ENCODE data around the gene CD163L1. TPM values are rescaled to one million over a fixed set of nuclear protein-coding genes. Genes with fewer than 3 reads are reported as not detected.
"Not testable (repeated sequence)": the region's sequence is repeated elsewhere in the genome, so short reads cannot be mapped to it uniquely, and the experiment has no call there.

The CD163L1 gene
- total RNA-seq, 1 experiment from 2014 or later = 10.4 TPM

GRCh38 chr12:7351177-7351576, 92.8 kb downstream of the CD163L1 start:
- DNase-seq (ENCODE audit: low read depth) = no peak
- in situ Hi-C loops (cut with HindIII; ENCODE audit: low pct_unique_long_range_greater_than_20kb, low sequenced_read_pairs) = no loop called here

- no peak for DNase-seq (ENCODE audit: low read depth)
- in situ Hi-C loops (cut with HindIII; ENCODE audit: low pct_unique_long_range_greater_than_20kb, low sequenced_read_pairs) = no loop called here
Measured at GRCh38 chr12:7349418-7349817, 94.5 kb downstream of the CD163L1 start.

GRCh38 chr12:7346551-7347225, 97.3 kb downstream of the CD163L1 start:
- no peak for DNase-seq (ENCODE audit: low read depth)

GRCh38 chr12:7344833-7345606, 98.9 kb downstream of the CD163L1 start:
- DNase-seq (ENCODE audit: low read depth) = no peak
- in situ Hi-C loops (cut with HindIII; ENCODE audit: low pct_unique_long_range_greater_than_20kb, low sequenced_read_pairs) = no loop called here

More at GRCh38 chr12:7346551-7347225, 97.3 kb downstream of the CD163L1 start:
- in situ Hi-C loops (cut with HindIII; ENCODE audit: low pct_unique_long_range_greater_than_20kb, low sequenced_read_pairs) = no loop called here

- in situ Hi-C loops (cut with HindIII; ENCODE audit: low pct_unique_long_range_greater_than_20kb, low sequenced_read_pairs) = no loop called here
- DNase-seq (ENCODE audit: low read depth) = no peak
Measured at GRCh38 chr12:7339675-7340074, 104.3 kb downstream of the CD163L1 start.

- in situ Hi-C loops (cut with HindIII; ENCODE audit: low pct_unique_long_range_greater_than_20kb, low sequenced_read_pairs); DNase-seq (ENCODE audit: low read depth): not testable (repeated sequence)
Measured at GRCh38 chr12:7337790-7338189, 106.2 kb downstream of the CD163L1 start.

- in situ Hi-C loops (cut with HindIII; ENCODE audit: low pct_unique_long_range_greater_than_20kb, low sequenced_read_pairs) = no loop called here
- no peak for DNase-seq (ENCODE audit: low read depth)
Measured at GRCh38 chr12:7327918-7328317, 116.0 kb downstream of the CD163L1 start.

- no peak for DNase-seq (ENCODE audit: low read depth)
- in situ Hi-C loops (cut with HindIII; ENCODE audit: low pct_unique_long_range_greater_than_20kb, low sequenced_read_pairs) = no loop called here
Measured at GRCh38 chr12:7324176-7324575, 119.8 kb downstream of the CD163L1 start.

- no peak for DNase-seq (ENCODE audit: low read depth)
- in situ Hi-C loops (cut with HindIII; ENCODE audit: low pct_unique_long_range_greater_than_20kb, low sequenced_read_pairs) = no loop called here
Measured at GRCh38 chr12:7322599-7322998, 121.4 kb downstream of the CD163L1 start.

GRCh38 chr12:7321624-7322023, 122.3 kb downstream of the CD163L1 start:
- in situ Hi-C loops (cut with HindIII; ENCODE audit: low pct_unique_long_range_greater_than_20kb, low sequenced_read_pairs) = no loop called here
- no peak for DNase-seq (ENCODE audit: low read depth)

- DNase-seq (ENCODE audit: low read depth) = no peak
- in situ Hi-C loops (cut with HindIII; ENCODE audit: low pct_unique_long_range_greater_than_20kb, low sequenced_read_pairs) = no loop called here
Measured at GRCh38 chr12:7319930-7320329, 124.0 kb downstream of the CD163L1 start.

- DNase-seq (ENCODE audit: low read depth) = no peak
- in situ Hi-C loops (cut with HindIII; ENCODE audit: low pct_unique_long_range_greater_than_20kb, low sequenced_read_pairs) = no loop called here
Measured at GRCh38 chr12:7310070-7310469, 133.9 kb downstream of the CD163L1 start.

Other genes with a start within 250 kb of the CD163L1 start
- gene ACSM4, start 140.1 kb downstream of the CD163L1 start, total RNA-seq (2014; rRNA removed; shearing (Covaris generic); ENCODE audit: low replicate concordance) = not detected in 2 replicates
- not detected in 2 replicates for gene CD163, start 59.6 kb upstream of the CD163L1 start, total RNA-seq (2014; rRNA removed; shearing (Covaris generic); ENCODE audit: low replicate concordance)
- not detected in 2 replicates for gene APOBEC1, start 221.8 kb upstream of the CD163L1 start, total RNA-seq (2014; rRNA removed; shearing (Covaris generic); ENCODE audit: low replicate concordance)